HG03565 (cell line): Measurements from ENCODE around the gene LRRC3B.

ENCODE experiments used
- ATAC-seq: cut with Tn5 transposase; IDR thresholded peaks from one replicate; pipeline ENCODE4 v1.9.1; 2021; ENCODE audit warnings: mild to moderate bottlenecking, moderate library complexity; ENCODE audit not compliant: unreplicated experiment

LRRC3B gene

GRCh38 chr3:26630669-26631389 lies 8.3 kb downstream of the LRRC3B start:
- ATAC-seq: no peak

GRCh38 chr3:26631390-26631738 lies 8.8 kb downstream of the LRRC3B start:
- no peak for ATAC-seq

- no peak for ATAC-seq
Measured at GRCh38 chr3:26634601-26635000, 12.0 kb downstream of the LRRC3B start.

DNA sequence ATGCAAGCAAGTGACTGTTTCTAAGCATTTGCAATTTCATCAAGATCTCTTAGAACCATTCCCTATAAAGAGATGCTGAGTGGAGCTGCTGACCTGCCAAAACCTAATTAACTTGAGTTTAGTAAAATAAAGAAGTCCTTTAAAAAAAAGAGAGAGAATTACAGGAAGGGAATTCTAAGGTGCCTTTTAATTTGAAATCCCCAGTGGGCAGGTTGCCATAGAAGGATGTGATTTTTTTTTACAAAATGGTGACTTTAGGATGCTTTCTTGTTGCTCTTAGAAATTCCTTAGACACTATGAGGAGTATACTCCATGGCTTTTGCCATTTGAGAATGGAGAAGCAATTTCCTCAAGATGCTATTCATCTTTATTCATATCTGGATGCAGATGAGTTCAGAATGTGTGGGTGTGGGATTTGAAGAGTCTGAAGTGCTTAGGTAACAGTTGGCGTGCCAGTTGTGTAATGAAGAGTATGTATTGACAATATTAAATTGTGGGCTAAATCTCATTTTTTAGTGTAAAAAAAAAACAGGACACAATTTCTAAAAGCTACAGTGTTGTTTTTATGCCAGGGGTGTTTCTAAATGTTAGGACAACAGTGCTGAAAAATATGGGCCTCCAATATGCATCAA lies 13.6 kb downstream of the LRRC3B start:
- no peak for ATAC-seq

DNA sequence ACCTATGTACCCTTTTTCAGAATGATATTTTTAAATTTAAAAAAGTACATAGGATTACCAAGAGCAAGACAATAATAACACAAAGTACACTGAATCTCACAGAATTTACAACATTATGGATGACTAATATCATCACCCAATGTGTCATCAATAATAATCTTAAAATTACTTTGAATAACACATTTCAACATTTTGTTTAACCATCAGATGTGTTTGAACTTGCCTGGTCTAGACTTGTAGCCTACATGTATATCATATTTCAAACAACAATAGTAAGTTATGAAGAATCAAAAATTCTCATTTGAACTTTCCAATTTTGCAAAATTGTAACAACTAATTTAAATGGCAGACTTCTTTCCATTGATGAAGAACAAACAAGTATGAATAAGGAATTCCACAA lies 15.1 kb downstream of the LRRC3B start:
- no peak for ATAC-seq

DNA sequence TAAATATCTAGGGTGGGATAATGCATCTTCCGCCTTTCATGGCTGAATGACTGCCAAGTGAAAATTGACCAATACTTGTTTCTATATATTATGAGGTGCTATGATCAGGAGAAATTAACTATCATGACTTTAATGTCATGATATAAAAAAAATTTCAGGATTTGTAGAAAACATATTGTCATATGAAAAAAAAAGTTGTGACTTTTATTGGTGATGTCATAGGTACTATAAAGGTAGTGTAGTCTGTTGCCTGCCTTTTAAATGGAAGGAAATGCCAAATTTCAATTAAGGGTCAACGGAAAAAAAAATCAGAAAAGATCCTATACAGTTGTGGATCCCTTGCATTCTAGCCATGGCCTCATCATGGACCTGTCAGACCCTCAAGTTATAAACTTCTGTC lies 15.5 kb downstream of the LRRC3B start:
- ATAC-seq: no peak

DNA sequence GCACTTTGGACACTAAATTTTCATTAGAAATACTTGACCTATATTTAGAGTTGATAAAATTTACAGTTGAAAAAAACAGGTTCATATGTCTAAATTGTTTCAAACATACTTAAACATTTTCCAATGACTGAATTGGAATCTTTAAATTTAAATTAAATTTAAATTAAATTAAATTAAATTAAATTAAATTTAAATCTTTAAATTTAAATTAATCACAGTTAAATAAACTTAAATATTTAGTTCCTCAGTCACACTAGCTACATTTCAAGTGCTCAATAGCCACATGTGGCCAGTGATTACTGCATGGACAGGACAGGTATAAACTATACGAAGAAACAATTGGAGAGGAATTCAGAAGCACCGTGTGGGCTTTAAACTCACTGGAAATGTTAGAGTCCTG lies 16.8 kb downstream of the LRRC3B start:
- ATAC-seq: no peak

DNA sequence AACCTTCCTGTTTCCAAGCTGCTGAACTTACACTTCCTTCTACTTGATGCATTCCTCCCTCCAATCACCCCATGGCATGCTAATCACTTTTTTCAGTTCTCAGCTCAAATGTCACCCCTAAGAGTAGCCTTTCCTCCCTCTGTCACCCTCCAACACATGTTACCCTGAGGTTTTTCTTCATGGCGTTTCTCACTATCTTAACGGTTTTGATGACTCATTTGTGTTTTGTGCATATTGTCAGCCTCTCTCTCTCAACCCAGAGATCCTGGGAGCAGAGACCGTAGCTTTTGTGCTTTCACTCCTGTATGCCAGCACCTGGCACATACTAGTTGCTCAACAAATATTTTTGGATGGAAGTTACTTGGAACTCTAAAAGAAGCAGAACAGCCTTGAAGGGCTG lies 24.5 kb downstream of the LRRC3B start:
- no peak for ATAC-seq

GRCh38 chr3:26648461-26648860 lies 25.9 kb downstream of the LRRC3B start:
- no peak for ATAC-seq

- no peak for ATAC-seq
Measured at GRCh38 chr3:26652164-26652563, 29.6 kb downstream of the LRRC3B start.

GRCh38 chr3:26653811-26654425 lies 31.3 kb downstream of the LRRC3B start:
- ATAC-seq: no peak

DNA sequence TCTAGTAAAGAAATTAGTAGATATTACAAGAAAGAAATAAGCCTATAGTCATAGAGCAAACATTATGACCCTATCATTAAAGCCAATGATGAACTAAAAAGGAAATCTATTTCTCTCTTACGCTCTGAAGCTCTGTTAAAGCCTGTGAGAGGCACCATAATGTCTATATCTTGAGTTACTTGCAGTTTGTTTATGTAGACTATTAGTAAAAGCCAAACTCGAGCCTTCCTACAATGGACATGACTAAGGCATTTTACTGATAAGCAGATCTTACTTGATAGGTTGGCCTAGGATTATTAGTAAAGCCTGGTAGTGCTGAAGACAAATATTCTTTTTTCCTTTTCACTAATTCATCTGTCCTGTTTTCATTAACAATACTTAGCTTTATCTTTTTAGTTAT lies 32.7 kb downstream of the LRRC3B start:
- no peak for ATAC-seq

DNA sequence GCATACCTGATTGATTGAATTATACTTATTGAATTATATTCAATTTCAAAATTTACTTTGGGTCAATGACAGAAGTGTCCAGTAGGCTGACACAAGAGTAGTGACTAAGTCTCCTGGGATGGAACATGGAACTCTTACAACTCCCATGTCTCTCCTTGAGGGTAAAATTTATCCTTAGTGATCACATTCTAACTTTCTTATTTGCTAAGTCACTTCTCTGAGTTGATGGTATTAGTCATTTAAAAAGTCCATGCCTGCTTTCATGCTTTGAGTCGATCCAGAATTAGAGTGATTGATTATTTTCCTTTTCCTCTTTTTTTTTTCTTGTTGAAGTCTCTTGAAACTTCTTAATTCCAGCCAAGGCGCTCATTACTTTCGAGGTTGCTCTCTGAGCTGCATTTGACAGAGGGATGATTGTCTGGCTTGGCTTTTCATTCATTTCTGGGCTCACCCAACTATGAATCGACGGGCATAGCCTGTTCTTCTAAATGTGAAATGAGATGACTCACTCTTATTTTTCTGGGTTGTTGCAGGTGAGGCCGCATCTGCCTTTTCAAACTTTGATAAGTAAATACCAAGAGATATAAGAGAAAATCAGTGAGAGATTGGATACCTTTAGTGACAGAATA lies 34.9 kb downstream of the LRRC3B start:
- no peak for ATAC-seq

DNA sequence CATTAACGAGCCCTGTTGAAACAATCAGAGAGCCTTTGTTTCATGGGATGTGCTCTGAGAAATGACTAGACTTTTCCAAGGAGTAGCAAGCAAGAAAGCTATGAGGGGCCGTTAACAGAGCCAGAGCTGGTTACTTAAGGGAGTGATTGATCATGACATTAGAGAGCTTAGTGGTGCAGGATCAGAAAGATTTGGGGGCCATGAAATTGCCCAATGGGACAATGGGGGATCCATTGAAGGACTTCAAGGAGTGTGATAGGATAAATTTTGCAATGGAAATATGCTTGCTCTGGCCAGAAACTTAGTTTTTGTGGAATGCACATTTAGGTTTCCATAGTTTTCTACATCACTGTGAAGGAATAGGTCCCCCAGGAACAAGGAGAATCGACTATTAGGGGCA lies 45.6 kb downstream of the LRRC3B start:
- ATAC-seq: no peak

- ATAC-seq: no peak
Measured at GRCh38 chr3:26668696-26669095, 46.1 kb downstream of the LRRC3B start.

DNA sequence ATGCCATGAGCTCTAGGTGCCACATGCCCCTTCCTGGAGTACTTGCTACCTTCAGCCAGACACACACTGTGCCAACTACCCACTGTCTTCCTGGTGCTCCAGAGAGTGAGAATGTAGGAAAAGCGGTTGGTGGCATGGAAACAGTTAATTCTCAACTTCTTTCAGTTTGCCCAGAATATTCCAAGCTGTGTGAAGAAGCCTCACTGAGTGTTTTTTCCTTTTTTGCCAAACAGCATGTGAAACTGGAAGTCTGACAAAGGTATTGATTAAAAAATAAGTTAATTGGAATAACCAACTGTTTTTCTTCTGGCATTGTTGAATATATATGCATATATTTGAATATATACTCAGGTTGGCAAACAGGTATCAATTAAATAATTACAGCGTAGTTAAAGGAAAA lies 52.8 kb downstream of the LRRC3B start:
- ATAC-seq: no peak

GRCh38 chr3:26681632-26682031 lies 59.1 kb downstream of the LRRC3B start:
- ATAC-seq: no peak

- ATAC-seq: no peak
Measured at GRCh38 chr3:26682406-26682805, 59.8 kb downstream of the LRRC3B start.

DNA sequence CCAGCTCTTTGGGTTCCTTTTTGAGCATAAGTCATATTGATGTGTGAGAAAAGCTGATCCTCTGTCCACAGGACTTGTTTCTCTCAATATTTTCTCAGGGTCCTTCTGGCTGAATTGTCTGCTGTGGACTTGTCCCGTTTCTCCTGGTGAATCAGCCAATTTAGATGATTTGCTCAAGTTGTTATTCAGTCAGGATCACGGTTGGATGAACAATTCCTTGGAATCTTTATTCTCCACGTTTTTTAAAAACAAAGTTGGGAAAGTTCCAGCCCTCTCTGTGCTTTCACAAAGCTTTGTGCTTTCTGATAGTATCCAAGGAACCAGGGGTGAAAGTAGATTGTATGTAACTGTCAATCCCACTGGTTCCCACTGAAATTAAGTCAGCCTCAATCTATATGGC lies 61.3 kb downstream of the LRRC3B start:
- ATAC-seq: no peak

DNA sequence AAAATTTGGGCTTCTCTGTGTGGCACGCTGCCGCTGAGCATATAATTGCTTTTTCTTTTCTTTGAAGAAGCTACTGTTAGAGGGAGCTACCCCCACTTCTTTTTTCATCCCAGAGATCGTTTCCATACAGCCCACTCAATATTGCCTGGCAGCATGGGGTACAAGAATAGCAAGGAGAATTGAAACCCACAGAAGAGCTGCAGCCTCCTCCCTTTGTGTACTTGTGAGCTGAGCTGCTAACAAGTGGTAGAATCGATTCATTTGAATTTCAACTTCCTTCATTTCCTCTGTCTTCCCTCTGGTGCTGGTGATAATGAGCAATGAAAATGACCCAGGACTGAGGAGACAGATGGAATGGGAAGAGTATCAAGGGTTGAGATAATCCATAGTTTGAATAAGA lies 64.9 kb downstream of the LRRC3B start:
- no peak for ATAC-seq

- ATAC-seq: no peak
Measured at GRCh38 chr3:26699553-26699952, 77.0 kb downstream of the LRRC3B start.

DNA sequence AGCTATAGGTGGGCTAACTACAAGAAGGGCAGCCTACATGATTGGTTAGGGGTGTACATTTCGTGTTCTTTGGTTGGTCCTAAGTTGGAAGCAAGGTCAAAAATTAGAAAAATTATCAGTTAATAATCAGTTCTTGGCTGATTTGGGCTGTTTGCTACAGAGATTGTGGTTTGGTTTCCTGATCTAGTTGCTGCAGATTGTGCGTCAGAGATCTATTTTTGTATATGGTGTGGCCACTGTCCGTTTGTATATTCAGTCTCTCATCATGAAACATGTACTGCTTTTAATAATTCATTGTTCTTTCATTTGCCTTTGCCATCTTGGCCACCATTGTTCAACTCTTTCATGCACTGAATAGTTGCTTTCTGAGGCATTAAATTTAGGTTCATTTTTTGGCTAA lies 80.9 kb downstream of the LRRC3B start:
- peak; percentile 72 for ATAC-seq
